Ovary (tissue), 9 donors: Measurements from ENCODE around the gene BRSK2. TPM values are rescaled to one million over a fixed set of nuclear protein-coding genes. Genes with fewer than 3 reads are reported as not detected.
A peak's percentile ranks its signal among the peaks of the same experiment; 100 is the strongest.

Source experiments
- DNase-seq, 5 donors: peaks; one replicate each; pipeline ENCODE4 v3.0.0-alpha.2; 2019 to 2020
- H3K27ac ChIP-seq, 2 donors: fragments of 200-600 bp; one replicate each; pipeline versions ENCODE4 v1.5.1 to v1.8.0; 2019 to 2022
- H3K27me3 ChIP-seq: fragments of 200-600 bp; one replicate; pipeline ENCODE4 v1.8.0; 2022
- H3K36me3 ChIP-seq: fragments of 200-600 bp; sonication (generic); one replicate; pipeline ENCODE4 v1.5.1; 2019
- H3K4me1 ChIP-seq: one replicate; pipeline ENCODE4 v1.8.1; 2013; ENCODE audit warnings: mild to moderate bottlenecking, moderate library complexity; ENCODE audit not compliant: insufficient read depth
- H3K4me3 ChIP-seq: fragments of 200-600 bp; sonication (generic); one replicate; pipeline ENCODE4 v1.5.1; 2017
- H3K9me3 ChIP-seq, 2 donors: fragments of 200-600 bp in 1 of 2; sonication (generic) in 1 of 2; one replicate each; pipeline versions ENCODE4 v1.5.1 to v1.8.1; 2013 to 2019; ENCODE audit warnings: mild to moderate bottlenecking in 1 of 2, moderate library complexity in 1 of 2
- CTCF ChIP-seq, 3 donors: fragments of 450-650 bp in 2 of 3; fragments of 200-600 bp in 1 of 3; IDR thresholded peaks; one replicate each; pipeline versions ENCODE4 v1.5.1 to v1.8.0; 2016 to 2022; ENCODE audit warnings: antibody characterized with exemption in 3 of 3, mild to moderate bottlenecking in 1 of 3
- EP300 ChIP-seq: sonication (generic); formaldehyde crosslinking; IDR thresholded peaks from one replicate; pipeline ENCODE4 v1.6.1; 2017; ENCODE audit warnings: antibody characterized with exemption
- POLR2A ChIP-seq: fragments of 450-650 bp; IDR thresholded peaks from one replicate; pipeline ENCODE4 v1.6.1; 2017; ENCODE audit warnings: antibody characterized with exemption, mild to moderate bottlenecking, moderate library complexity
- WGBS, 3 donors: extraction: QIAGEN DNeasy Blood & Tissue Kit in 1 of 3; methylation state at CpG; one replicate each; pipeline versions ENCODE4 v1.1.5 to v1.1.7; 2013 to 2017; 5-methylcytosine and 5-hydroxymethylcytosine counted together
- intact Hi-C, 4 donors: fragments of 100-400 bp; cut with DNase I; formaldehyde crosslinking; loops; one replicate each; pipeline versions ENCODE4 v1.11.0 to v1.15.1; 2022 to 2023
- polyA plus RNA-seq, 2 donors: library from polyadenylated mRNA; stranded (reverse); fragments of 200-250 nt in 1 of 2; fragments of 350-450 nt in 1 of 2; fragmentation: Illumina TruSeq in 1 of 2; extraction: RNeasy Lipid Tissue Mini Kit (QIAGEN cat#74804) in 1 of 2; gene quantifications; one replicate each; pipeline ENCODE4 v1.2.3, GENCODE V29; 2013 to 2014
- total RNA-seq, 7 donors: library from RNA; depleted of rRNA in 2 of 7; stranded (reverse); fragments of >200 nt in 2 of 7; fragmentation: NEBNext Ultra II Directional in 3 of 7; extraction: Animal tissue kit (Norgen Biotek cat#: 25700) in 3 of 7; gene quantifications; one replicate each; pipeline versions ENCODE4 v1.1.0 to v1.2.4, GENCODE V29; 2016 to 2023
- donor health status: DM: no; HTN: no; CAD: no; lungs with moderate emphysema.
- donor health status: DM: no; HTN: no; CAD: no.
- donor health status: Bipolar disorder and iron deficiency.
- donor health status: DM: yes; HTN: yes; CAD: no.
- donor health status: DM: no; HTN: no; CAD: no.
- donor health status: DM: yes; HTN: yes; CAD: no.

Gene BRSK2
- total and polyA plus RNA-seq, 9 donors = 0.22 to 1.5 (median 0.52) TPM

- no peak for DNase-seq
- Histone ChIP-seq H3K36me3 (no peaks in the 10 kb centered on the region), H3K4me1 (peaks cover 1% of the 10 kb centered on the region), H3K9me3 (no peaks in the 10 kb centered on the region), H3K4me3 (no peak overlapping the region), H3K27me3 (no peaks in the 10 kb centered on the region), H3K27ac (no peak overlapping the region)
- 85 to 89% (median 87%) methylated on average over 18 to 19 of the region's 19 CpGs for WGBS, 3 donors
- no peak for TF ChIP-seq EP300
- no peak for TF ChIP-seq CTCF (IDR thresholded peaks at IDR 0.05)
- no peak for TF ChIP-seq POLR2A
- intact Hi-C loops = no loop called here
Measured at GRCh38 chr11:1393038-1393710, 3.4 kb downstream of the BRSK2 start.

DNA sequence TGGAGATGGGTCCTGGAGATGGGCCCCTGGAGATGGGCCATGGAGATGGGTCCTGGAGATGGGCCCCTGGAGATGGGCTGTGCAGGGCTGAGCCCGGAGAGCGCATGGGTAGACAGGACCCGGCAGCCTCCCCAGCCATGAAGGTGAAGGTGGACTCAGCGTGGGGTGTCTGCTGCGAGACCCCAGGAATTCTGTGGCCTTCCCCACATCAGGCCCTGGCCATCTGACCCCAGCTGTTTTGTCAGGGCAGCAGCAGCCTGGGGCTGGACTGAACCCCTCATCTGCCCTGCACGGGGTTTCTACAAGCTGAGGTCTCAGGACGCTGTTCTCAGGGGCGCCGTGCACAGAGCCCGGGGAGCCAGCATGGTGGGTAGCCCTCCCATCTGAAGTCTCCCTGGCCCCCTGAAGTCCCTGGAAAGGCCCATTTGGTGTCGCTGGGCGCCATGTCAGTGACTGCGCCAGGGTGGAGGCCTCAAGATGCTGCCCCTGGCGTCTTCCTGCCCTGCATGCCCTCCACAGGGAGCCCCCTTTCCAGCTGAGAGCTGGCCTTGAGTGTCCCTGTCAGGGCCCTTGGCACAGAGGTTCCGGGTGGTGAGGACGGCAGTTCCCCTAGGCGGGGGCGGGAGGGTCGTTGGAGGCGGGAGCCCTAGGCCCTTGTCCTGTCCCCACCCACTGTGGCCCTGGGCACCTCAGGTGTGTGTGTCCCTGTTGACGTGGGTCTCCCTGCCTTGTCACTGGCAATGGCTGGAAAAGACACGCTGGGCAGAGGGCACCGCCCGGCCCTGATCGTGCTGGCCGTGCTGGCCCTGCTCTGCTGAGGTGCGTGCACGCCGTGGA lies 5.4 kb downstream of the BRSK2 start:
- DNase-seq = peak in 1 of 5 donors; percentile 15
- H3K27me3 ChIP-seq = no peaks in the 10 kb centered on the region
- no peaks in the 10 kb centered on the region for H3K9me3 ChIP-seq
- H3K36me3 ChIP-seq = no peaks in the 10 kb centered on the region
- TF ChIP-seq EP300 = no peak
- TF ChIP-seq POLR2A = no peak
- TF ChIP-seq CTCF (IDR thresholded peaks at IDR 0.05) = no peak
- no peak overlapping the region for H3K4me3 ChIP-seq
- intact Hi-C loops = no loop called here
- no peaks in the 10 kb centered on the region for H3K4me1 ChIP-seq
- no peak overlapping the region for H3K27ac ChIP-seq
- WGBS, 3 donors = 88 to 89% (median 88%) methylated on average over 26 to 29 of the region's 29 CpGs

DNA sequence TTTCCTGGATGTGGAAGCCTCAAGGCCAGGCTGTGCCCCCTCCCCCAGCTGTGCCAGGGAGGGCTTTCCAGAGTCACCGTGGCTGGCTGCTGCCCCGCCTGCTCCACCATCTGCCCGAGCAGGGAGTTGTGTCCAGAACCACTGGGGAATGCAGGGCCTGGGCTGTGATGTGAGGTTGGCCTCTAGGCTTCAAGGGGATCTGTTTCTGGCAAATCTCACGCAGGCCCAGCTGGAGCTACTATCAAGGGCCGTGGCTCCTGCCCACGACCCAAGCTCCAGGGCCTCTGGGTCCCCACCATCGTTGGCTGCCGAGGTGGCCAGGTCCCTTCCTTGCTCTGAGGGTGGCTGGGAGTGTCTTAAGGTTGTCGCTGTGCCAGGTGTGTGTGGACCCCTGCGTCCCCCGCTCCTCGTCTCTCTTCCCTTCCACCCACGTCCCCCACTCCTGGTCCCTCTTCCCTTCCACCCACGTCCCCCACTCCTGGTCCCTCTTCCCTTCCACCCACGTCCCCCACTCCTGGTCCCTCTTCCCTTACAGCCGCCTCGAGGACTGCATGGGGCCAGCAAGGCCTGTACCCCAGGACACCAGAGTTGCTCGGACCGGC lies 6.1 kb downstream of the BRSK2 start:
- Histone ChIP-seq H3K27me3 (no peaks in the 10 kb centered on the region), H3K27ac (no peak overlapping the region), H3K36me3 (no peaks in the 10 kb centered on the region), H3K4me3 (no peak overlapping the region), H3K9me3 (no peaks in the 10 kb centered on the region), H3K4me1 (no peaks in the 10 kb centered on the region)
- no peak for TF ChIP-seq CTCF (IDR thresholded peaks at IDR 0.05)
- no peak for TF ChIP-seq EP300
- no peak for TF ChIP-seq POLR2A
- intact Hi-C loops = no loop called here
- no peak for DNase-seq
- WGBS, 3 donors = 71 to 85% (median 76%) methylated on average over 18 to 19 of the region's 19 CpGs

DNA sequence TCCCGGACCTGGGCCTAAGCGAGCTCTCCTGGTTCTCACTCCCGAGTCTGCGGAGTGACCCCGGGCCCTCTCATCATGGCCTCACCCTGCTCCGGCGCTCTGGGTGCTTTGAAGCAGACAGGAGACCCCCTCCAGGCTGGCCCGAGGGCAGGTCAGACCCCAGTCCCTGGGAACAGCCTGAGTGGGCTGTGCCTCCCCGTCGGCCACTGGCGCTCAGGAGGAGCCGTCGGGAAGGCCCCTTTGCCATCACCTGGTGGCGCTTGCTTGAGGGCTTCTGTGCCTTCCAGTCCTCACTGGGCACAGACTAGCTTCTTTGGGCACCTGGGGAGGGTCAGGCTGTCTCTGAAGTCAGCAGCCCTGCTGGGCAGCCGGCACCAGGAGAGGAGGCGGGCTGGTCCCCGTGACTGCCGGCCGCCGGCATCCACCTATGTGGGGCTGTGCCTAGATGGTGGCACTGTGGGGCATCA lies 6.7 kb downstream of the BRSK2 start:
- intact Hi-C loops = no loop called here
- Histone ChIP-seq H3K36me3 (no peaks in the 10 kb centered on the region), H3K27me3 (no peaks in the 10 kb centered on the region), H3K9me3 (no peaks in the 10 kb centered on the region), H3K4me1 (peaks cover under 1% of the 10 kb centered on the region), H3K4me3 (no peak overlapping the region), H3K27ac (no peak overlapping the region)
- TF ChIP-seq EP300 (no peak), POLR2A (no peak), CTCF (IDR thresholded peaks at IDR 0.05) (no peak)
- 88 to 94% (median 90%) methylated on average over 20 of the region's 20 CpGs for WGBS, 3 donors
- DNase-seq = no peak
